Measurements from ENCODE around the gene RAB41. TPM values are rescaled to one million over a fixed set of nuclear protein-coding genes. Genes with fewer than 3 reads are reported as not detected.
A peak's percentile ranks its signal among the peaks of the same experiment; 100 is the strongest.
"Not testable (repeated sequence)": the region's sequence is repeated elsewhere in the genome, so short reads cannot be mapped to it uniquely, and the experiment has no call there.

RAB41 gene
- total RNA-seq, 2 donors from 2014 or later = not detected

DNA sequence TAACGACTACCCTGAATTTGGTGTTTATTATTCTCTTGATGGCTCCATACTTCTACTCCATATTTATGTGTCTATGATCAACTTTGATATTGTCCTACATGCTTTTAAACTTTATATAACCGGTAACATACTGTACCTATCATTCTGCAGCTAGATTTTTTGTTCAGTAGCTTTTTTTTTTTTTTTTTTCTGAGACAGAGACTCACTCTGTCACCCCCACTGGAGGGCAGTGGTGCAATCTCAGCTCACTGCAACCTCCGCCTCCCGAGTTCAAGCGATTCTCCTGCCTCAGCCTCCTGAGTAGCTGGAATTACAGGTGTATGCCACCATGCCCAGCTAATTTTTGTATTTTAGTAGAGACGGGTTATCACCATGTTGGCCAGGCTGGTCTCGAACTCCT, 7.9 kb upstream of the RAB41 start:
- not testable (repeated sequence) for DNase-seq (ENCODE audit: low spot score in 2 of 2); ATAC-seq; H3K27ac Mint-ChIP-seq; H3K36me3 Mint-ChIP-seq; H3K9me3 Mint-ChIP-seq

DNA sequence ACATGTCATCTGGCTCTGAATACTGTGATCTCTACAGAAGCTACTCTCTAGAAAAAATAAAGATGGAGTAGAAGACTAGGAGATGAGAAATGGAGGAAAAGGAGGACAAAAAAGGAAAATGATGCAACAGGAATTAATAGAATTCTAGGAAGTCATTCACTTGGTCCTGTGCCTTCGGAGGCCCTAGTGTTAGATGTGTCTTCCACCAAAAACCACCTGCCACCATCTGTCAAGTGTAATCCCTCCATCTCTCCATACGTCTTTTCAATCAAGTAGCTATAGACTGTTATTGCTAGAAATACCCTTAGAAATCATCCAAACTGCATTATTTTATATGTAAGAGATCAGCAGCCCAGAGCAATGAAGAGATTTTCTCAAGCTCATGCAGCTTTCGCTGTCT, 2.9 kb upstream of the RAB41 start:
- ATAC-seq (no peak), DNase-seq (ENCODE audit: low spot score in 2 of 2) (no peak)
- Mint-ChIP-seq H3K27ac (no peak overlapping the region), H3K36me3 (no peaks in the 10 kb centered on the region), H3K9me3 (no peaks in the 10 kb centered on the region)

DNA sequence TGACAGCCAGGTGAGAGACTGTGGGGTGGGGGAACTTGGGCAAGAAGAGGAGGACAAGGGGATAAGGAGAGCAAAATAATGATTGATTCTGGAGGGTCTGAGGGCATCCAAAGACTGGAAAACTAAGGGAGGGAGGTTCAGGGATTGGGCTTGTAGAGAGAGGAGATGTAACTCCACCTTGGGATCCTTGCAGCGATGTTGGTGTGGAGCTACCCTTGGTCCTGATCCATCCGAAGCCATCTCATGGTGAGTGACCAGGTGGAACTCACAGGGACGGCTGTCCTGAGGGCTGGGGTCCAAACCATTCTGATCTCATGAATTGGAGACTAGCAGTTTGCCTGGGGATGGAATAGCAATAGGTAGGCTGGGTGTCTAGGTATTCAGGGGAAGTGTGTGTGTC, 1.4 kb upstream of the RAB41 start:
- Mint-ChIP-seq H3K27ac (no peak overlapping the region), H3K9me3 (no peaks in the 10 kb centered on the region), H3K36me3 (no peaks in the 10 kb centered on the region)
- no peak for ATAC-seq
- no peak for DNase-seq (ENCODE audit: low spot score in 2 of 2)

DNA sequence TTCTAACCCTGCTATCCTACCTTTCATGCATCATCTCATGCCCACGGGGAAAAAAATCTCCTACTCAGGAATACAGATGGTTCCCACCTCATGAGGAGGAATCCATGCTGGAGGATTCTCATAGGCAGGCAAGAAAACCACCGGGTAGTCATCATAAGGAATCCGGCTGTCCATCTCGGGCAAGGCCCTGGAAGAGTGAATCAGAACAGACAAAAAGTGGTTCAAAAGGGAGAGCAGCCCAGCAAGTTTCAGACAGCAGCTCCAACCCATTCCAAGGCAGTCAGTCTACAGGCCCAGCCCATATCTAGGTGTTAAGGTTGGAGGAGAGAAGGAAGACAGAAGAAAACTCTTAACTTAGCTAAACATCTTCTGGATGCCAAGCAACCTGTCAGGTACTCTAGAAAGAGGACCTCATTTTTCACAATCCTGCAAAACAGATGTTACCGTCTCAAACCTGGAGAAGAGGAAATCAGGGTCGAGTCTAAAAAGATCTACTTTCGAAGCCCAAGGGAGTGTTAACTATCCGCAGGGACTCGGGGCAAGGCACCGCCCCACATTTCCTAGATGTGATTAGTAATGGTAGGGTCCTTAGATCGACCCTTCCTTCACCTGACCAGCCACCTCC, 7.3 kb downstream of the RAB41 start:
- H3K9me3 Mint-ChIP-seq = no peaks in the 10 kb centered on the region
- no peak for DNase-seq (ENCODE audit: low spot score in 2 of 2)
- peaks cover 6 to 7% of the 10 kb centered on the region in 2 donors for H3K36me3 Mint-ChIP-seq
- H3K27ac Mint-ChIP-seq = peak overlapping the region; percentile 93 to 95
- no peak for ATAC-seq

DNA sequence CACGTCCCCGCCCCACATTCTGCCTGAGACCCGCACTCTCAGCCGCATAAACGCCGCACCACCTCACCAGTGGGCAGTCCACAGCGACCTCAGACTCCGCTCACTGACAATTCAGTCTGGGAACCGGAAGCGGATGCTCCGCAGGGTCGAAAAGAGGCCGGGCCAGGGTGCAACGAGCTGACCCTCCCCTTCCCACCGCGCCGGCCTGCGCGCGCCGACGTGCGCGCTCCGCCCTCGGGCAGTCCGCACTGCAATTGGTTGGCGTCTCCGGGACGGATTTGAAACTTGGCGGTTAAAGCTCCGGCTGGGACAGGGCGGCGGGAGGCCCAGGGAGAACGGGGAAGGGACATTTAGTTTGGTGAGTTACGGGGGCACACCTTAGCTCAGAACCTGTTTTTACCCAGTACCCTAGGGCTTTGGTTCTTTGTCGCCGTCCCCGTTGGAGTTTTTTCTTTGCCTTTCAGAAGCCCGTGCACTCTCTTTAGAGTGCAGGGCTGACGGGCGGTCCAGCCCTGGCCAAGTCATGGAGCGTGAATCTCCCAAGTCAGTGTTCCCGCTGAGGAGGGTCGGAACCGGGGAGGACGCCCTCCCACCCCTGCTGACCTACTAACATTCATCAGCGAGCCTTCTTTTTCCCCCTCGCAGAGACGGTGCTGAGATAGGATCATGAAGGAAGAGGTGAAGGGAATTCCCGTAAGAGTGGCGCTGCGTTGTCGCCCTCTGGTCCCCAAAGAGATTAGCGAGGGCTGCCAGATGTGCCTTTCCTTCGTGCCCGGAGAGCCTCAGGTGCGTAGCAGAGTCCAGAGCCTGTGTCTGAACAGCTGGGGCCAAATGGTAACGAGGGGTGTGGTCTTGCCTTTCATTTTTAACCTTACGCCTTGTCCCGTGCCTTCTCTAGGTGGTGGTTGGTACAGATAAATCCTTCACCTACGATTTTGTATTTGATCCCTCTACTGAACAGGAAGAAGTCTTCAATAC, 8.1 kb downstream of the RAB41 start, which contains the start of the genes KIF4A and PDZD11:
TSS of gene KIF4A (plus strand) at position 312 of the 978 bp plus-strand sequence. CDS start at position 667, 355 bp downstream.
TSS of gene PDZD11 (minus strand) at position 135 of the 978 bp plus-strand sequence. CDS start 586 bp downstream, outside the sequence.
- Mint-ChIP-seq H3K36me3 (peaks cover 6 to 7% of the 10 kb centered on the region in 2 donors), H3K27ac (peak within 1 kb of the TSS; percentile 93 to 95), H3K9me3 (no peaks in the 10 kb centered on the region)
- peak; percentile 77 to 87 for DNase-seq (ENCODE audit: low spot score in 2 of 2)
- ATAC-seq = peak; percentile 99

DNA sequence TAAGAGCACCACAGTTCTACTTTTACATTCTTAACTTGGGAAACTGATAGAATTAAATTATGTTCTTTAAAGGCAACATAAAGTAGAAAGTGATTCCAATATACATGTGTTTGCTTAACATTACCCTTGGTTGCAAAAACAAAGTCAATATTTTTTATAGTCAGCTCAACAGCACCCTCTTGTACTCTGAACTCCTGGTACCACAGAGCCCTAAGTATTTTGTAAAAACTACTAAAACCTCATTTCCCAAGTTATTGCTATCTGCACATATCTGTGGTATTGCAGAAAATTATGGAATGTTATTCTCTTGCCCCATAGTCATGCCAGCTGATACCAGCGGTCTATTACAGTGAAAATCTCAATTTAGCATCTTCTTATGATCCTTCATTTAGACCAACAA, 10.8 kb downstream of the RAB41 start:
- H3K9me3 Mint-ChIP-seq = no peaks in the 10 kb centered on the region
- ATAC-seq (no peak), DNase-seq (ENCODE audit: low spot score in 2 of 2) (no peak)
- H3K36me3 Mint-ChIP-seq = peaks cover 6 to 7% of the 10 kb centered on the region in 2 donors
- no peak overlapping the region for H3K27ac Mint-ChIP-seq

DNA sequence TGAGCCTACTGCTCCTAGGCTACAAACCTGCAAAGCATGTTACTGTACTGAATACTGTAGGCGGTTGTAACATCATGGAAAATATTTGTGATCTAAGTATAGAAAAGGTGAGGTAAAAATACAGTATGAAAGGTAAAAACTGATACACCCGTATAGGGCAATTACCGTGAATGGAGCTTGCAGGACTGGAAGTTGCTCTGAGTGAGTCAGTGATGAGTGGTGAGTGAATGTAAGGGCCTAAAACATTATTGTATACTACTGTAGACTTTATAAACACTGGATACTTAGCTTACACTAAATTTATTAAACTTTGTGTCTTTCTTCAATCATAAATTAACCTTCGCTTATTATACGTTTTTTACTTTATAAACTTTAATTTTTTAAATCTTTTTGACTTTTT, 11.6 kb downstream of the RAB41 start:
- no peak overlapping the region for H3K27ac Mint-ChIP-seq
- peaks cover 6 to 7% of the 10 kb centered on the region in 2 donors for H3K36me3 Mint-ChIP-seq
- no peak for DNase-seq (ENCODE audit: low spot score in 2 of 2)
- H3K9me3 Mint-ChIP-seq = no peaks in the 10 kb centered on the region
- no peak for ATAC-seq

DNA sequence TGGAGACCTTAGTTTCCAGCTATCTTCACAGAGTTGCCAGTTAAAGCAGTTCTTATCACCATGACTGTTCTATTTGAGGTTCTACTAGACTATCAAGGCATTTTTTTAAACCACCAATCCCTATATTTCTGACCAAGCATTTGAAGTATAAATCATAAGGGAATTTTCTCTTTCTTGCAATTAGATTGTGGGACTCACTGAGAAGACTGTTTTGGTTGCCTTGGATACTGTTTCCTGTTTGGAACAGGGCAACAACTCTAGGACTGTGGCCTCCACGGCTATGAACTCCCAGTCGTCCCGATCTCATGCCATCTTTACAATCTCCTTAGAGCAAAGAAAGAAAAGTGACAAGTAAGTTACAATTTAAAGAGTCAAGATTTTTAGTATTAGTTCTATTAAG, 19.7 kb downstream of the RAB41 start:
- H3K27ac Mint-ChIP-seq = no peak overlapping the region
- ATAC-seq (no peak), DNase-seq (ENCODE audit: low spot score in 2 of 2) (no peak)
- H3K36me3 Mint-ChIP-seq = peaks cover 0 to 25% of the 10 kb centered on the region in 2 donors
- H3K9me3 Mint-ChIP-seq = no peaks in the 10 kb centered on the region

DNA sequence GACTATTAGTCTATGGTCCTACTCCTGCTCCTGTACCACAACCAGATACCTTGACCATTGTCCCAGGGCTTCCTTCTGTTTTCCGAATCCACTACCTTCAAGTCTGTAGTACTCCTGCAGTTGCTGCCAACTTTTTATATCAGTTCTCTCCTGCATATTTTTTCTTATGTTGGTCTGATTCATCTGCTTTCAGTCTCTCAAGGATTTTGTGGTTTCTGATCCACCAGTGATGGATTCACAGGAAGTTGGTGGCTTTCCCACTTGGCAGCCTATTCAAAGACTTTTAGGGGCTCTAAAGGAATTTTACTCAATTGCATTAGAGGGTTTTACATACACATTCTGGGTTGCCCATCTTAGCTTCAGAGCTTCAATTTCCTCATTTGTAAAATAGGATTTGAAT, 31.5 kb downstream of the RAB41 start:
- no peak for ATAC-seq
- no peak overlapping the region for H3K27ac Mint-ChIP-seq
- no peak for DNase-seq (ENCODE audit: low spot score in 2 of 2)
- no peaks in the 10 kb centered on the region for H3K9me3 Mint-ChIP-seq
- H3K36me3 Mint-ChIP-seq = no peaks in the 10 kb centered on the region

DNA sequence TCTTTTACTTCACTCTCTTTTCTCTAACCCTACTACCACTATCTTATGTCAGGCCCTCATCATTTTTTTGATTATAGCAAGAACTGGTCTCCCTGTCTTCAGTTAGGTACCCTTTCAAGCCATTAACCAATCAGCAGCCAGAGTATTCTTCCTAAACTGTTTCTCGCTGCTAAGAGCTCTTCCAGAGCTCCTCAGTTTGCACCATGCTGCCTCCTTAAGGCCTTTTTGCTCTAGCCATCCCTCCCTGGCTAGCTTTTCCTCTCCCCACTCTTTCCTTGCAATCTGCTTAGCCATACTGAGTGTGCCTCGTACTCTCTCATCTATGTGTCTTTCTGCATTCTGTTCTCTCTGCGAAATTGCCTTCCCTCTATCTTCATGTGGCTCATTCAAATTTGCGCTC, 40.8 kb downstream of the RAB41 start:
- Mint-ChIP-seq H3K36me3 (no peaks in the 10 kb centered on the region), H3K27ac (no peak overlapping the region), H3K9me3 (no peaks in the 10 kb centered on the region)
- no peak for DNase-seq (ENCODE audit: low spot score in 2 of 2)
- ATAC-seq = no peak

DNA sequence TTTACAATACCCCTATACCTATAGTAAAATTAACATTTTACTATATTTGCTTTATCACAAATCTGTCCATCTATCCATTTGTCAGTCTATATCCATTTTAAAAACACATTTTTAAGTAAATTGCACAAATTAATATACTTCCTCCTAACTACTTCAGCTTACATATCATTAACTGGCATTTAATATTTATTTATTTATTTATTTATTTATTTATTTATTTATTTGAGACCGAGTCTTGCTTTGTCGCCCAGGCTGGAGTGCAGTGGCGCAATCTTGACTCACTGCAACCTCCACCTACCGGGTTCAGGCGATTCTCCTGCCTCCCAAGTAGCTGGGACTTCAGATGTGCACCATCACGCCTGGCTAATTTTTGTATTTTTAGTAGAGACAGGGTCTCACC, 41.7 kb downstream of the RAB41 start:
- not testable (repeated sequence) for H3K36me3 Mint-ChIP-seq

DNA sequence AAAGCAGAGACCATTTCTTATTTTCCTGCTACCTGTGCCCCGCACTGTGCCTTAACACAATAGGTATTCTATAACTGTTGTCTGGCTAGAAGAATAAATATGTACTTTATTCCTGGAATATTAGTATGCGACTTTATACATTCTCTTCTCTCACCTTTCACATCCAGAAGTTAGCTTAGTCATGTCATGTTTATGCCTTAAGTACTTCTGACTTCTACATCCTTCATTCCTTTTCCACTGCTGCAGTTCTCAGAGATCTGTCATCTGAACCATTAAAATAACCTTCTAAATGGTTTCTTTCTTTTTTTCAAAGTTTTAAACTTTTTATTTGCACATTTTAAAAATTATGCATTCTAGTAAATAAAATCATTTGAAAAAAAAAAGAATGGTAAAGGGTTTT, 42.4 kb downstream of the RAB41 start:
- ATAC-seq = no peak
- H3K9me3 Mint-ChIP-seq = no peaks in the 10 kb centered on the region
- no peaks in the 10 kb centered on the region for H3K36me3 Mint-ChIP-seq
- H3K27ac Mint-ChIP-seq = no peak overlapping the region
- no peak for DNase-seq (ENCODE audit: low spot score in 2 of 2)

More for the DNA sequence above, 41.7 kb downstream of the RAB41 start:
- not testable (repeated sequence) for H3K9me3 Mint-ChIP-seq; H3K27ac Mint-ChIP-seq; ATAC-seq; DNase-seq (ENCODE audit: low spot score in 2 of 2)

DNA sequence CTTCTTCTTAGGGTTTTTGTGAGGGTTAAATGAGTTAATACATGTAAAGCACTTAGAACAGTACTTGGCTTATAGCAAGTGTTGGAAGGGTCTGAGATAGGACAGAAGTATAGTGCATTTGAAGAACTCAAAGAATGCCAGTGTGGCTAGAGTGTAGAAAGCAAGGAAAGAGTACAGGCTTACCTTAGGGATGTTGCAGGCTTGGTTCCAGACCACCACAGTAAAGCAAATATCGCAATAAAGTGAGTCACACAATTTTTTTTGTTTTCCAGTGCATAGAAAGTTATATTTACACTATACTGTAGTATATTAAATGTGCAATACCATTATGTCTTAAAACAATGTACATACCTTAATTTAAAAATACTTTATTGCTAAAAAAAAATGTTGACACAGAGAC, 49.2 kb downstream of the RAB41 start:
- no peak for DNase-seq (ENCODE audit: low spot score in 2 of 2)
- Mint-ChIP-seq H3K27ac (no peak overlapping the region), H3K9me3 (no peaks in the 10 kb centered on the region), H3K36me3 (peaks cover 8% of the 10 kb centered on the region in 2 donors)
- no peak for ATAC-seq

DNA sequence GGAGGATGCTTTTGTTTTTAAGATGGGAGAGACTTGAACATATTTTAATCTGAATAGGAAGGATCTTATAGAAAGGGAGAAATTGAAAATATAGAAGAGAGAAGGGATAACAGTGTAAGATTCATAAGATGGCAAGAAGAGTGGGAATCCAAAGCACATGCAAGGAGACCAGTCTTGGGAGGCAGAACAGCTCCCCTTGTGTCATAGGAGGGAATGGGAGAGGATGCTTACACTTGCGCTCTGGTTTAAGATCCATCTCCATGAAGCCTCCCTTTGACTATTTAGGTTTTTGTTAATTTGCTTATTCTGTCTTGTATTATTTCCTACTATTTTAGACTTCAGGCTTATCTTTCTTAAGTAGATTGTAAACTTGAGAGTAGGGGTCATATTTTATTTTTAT, 50.6 kb downstream of the RAB41 start:
- peaks cover 8% of the 10 kb centered on the region in 2 donors for H3K36me3 Mint-ChIP-seq
- ATAC-seq = no peak

More for the DNA sequence above, 50.6 kb downstream of the RAB41 start:
- DNase-seq (ENCODE audit: low spot score in 2 of 2) = no peak
- no peaks in the 10 kb centered on the region for H3K9me3 Mint-ChIP-seq
- H3K27ac Mint-ChIP-seq = no peak overlapping the region

Measured in activated naive CD4-positive, alpha-beta T cell treated with anti-CD3 and anti-CD28 coated beads, Interleukin-2, amount 50 U/mL, for 72 hours (primary cell).